8988T (cell line): ENCODE results near the gene IRGQ.
"Not testable (repeated sequence)": the region's sequence is repeated elsewhere in the genome, so short reads cannot be mapped to it uniquely, and the experiment has no call there.

Source experiments
- DNase-seq: peaks from one replicate; pipeline ENCODE4 v3.0.0; 2011

The IRGQ gene

GRCh38 chr19:43595999-43596841 lies at the start of gene IRGQ, which contains the start of gene ZNF576:
IRGQ (minus strand) TSS chr19:43596134; CDS start chr19:43595338, 796 bp downstream.
ZNF576 (plus strand) TSS chr19:43596595; CDS start chr19:43597109, 514 bp downstream.
- DNase-seq: peak; percentile 84

GRCh38 chr19:43644181-43644580 lies 48.2 kb upstream of the IRGQ start:
- DNase-seq: no peak

- no peak for DNase-seq
Measured at GRCh38 chr19:43643326-43643725, 47.4 kb upstream of the IRGQ start.

- DNase-seq: no peak
Measured at GRCh38 chr19:43642531-43642930, 46.6 kb upstream of the IRGQ start.

- DNase-seq: no peak
Measured at GRCh38 chr19:43641333-43641732, 45.4 kb upstream of the IRGQ start.

GRCh38 chr19:43640424-43640757 lies 44.5 kb upstream of the IRGQ start:
- DNase-seq: no peak

- no peak for DNase-seq
Measured at GRCh38 chr19:43639519-43640423, 43.8 kb upstream of the IRGQ start, which contains the start of gene CADM4. CADM4 (minus strand) TSS chr19:43639850; CDS start chr19:43639790, 60 bp downstream.

- no peak for DNase-seq
Measured at GRCh38 chr19:43638995-43639518, 43.1 kb upstream of the IRGQ start.

GRCh38 chr19:43638214-43638994 lies 42.5 kb upstream of the IRGQ start:
- DNase-seq: no peak

GRCh38 chr19:43636121-43636683 lies 40.3 kb upstream of the IRGQ start:
- no peak for DNase-seq

GRCh38 chr19:43635561-43635940 lies 39.6 kb upstream of the IRGQ start:
- not testable (repeated sequence) for DNase-seq

- DNase-seq: no peak
Measured at GRCh38 chr19:43634872-43635560, 39.1 kb upstream of the IRGQ start.

- DNase-seq: no peak
Measured at GRCh38 chr19:43634506-43634871, 38.6 kb upstream of the IRGQ start.

- DNase-seq: no peak
Measured at GRCh38 chr19:43634068-43634467, 38.1 kb upstream of the IRGQ start.

GRCh38 chr19:43633520-43633919 lies 37.6 kb upstream of the IRGQ start:
- no peak for DNase-seq

- no peak for DNase-seq
Measured at GRCh38 chr19:43631491-43631890, 35.6 kb upstream of the IRGQ start.

- DNase-seq: no peak
Measured at GRCh38 chr19:43628646-43629326, 32.9 kb upstream of the IRGQ start.

GRCh38 chr19:43626838-43627237 lies 30.9 kb upstream of the IRGQ start:
- DNase-seq: no peak

GRCh38 chr19:43625918-43626579 lies 30.1 kb upstream of the IRGQ start:
- no peak for DNase-seq

- DNase-seq: no peak
Measured at GRCh38 chr19:43624933-43625332, 29.0 kb upstream of the IRGQ start.
